ENCODE measurements around the gene DOK5.

- TF ChIP-seq EZH2 (IDR thresholded peaks at IDR 0.05; ENCODE audit: low read depth, low read length, severe bottlenecking) (no peak), CTCF (IDR thresholded peaks at IDR 0.05; ENCODE audit: control extremely low read depth in 1 of 3, insufficient read depth in 1 of 3, low read depth in 1 of 3, low read length in 3 of 3) (no peak), SRF (IDR thresholded peaks at IDR 0.05; ENCODE audit: low read depth, low read length) (no peak), JUN (IDR thresholded peaks at IDR 0.05; ENCODE audit: low read depth, low read length) (no peak)
These were observed 102.2 kb downstream of the DOK5 start for GRCh38 chr20:54577637-54578036.
